ENCODE measurements around the gene KAT6B.

KAT6B gene

GRCh38 chr10:74824900-74825370 lies 1.5 kb upstream of the KAT6B start:
- TF ChIP-seq CTCF (IDR thresholded peaks at IDR 0.05; ENCODE audit: insufficient read depth, missing control alignments): no peak
- no peak for FAIRE-seq
- no peak for DNase-seq (ENCODE audit: insufficient read length, low spot score)

- TF ChIP-seq CTCF (IDR thresholded peaks at IDR 0.05; ENCODE audit: insufficient read depth, missing control alignments): no peak
- DNase-seq (ENCODE audit: insufficient read length, low spot score): no peak
- FAIRE-seq: no peak
Observed at GRCh38 chr10:74825371-74826141, 844 bp upstream of the KAT6B start.

GRCh38 chr10:74827045-74827441 lies 643 bp downstream of the KAT6B start:
- no peak for TF ChIP-seq CTCF (IDR thresholded peaks at IDR 0.05; ENCODE audit: insufficient read depth, missing control alignments)
- no peak for FAIRE-seq
- peak; percentile 38 for DNase-seq (ENCODE audit: insufficient read length, low spot score)

- no peak for DNase-seq (ENCODE audit: insufficient read length, low spot score)
Observed at GRCh38 chr10:74827694-74828093, 1.3 kb downstream of the KAT6B start.

GRCh38 chr10:74828946-74829345 lies 2.5 kb downstream of the KAT6B start:
- no peak for TF ChIP-seq CTCF (IDR thresholded peaks at IDR 0.05; ENCODE audit: insufficient read depth, missing control alignments)
- FAIRE-seq: no peak
- no peak for DNase-seq (ENCODE audit: insufficient read length, low spot score)

More at GRCh38 chr10:74827694-74828093, 1.3 kb downstream of the KAT6B start:
- FAIRE-seq: no peak
- no peak for TF ChIP-seq CTCF (IDR thresholded peaks at IDR 0.05; ENCODE audit: insufficient read depth, missing control alignments)

- no peak for TF ChIP-seq CTCF (IDR thresholded peaks at IDR 0.05; ENCODE audit: insufficient read depth, missing control alignments)
- no peak for DNase-seq (ENCODE audit: insufficient read length, low spot score)
- FAIRE-seq: no peak
Observed at GRCh38 chr10:74831518-74832120, 5.2 kb downstream of the KAT6B start.

- FAIRE-seq (no peak), DNase-seq (ENCODE audit: insufficient read length, low spot score) (no peak)
- no peak for TF ChIP-seq CTCF (IDR thresholded peaks at IDR 0.05; ENCODE audit: insufficient read depth, missing control alignments)
Observed at GRCh38 chr10:74835963-74836362, 9.6 kb downstream of the KAT6B start.

Data from D721Med (cell line).